Central memory CD4-positive, alpha-beta T cell (primary cell): Measurements from ENCODE around the gene KRTAP9-7.
"Not testable (repeated sequence)": the region's sequence is repeated elsewhere in the genome, so short reads cannot be mapped to it uniquely, and the experiment has no call there.

Source experiments
- DNase-seq: peaks from one replicate; pipeline ENCODE4 v3.0.0; 2022
- total RNA-seq, 3 experiments: gene quantifications; one replicate each; lab custom pipeline; 2026; lab: John Stamatoyannopoulos, UW

Gene KRTAP9-7, protein sequence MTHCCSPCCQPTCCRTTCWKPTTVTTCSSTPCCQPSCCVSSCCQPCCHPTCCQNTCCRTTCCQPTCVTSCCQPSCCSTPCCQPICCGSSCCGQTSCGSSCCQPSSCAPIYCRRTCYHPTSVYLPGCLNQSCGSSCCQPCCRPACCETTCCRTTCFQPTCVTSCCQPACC
- 0 reads per million in 3 experiments for total RNA-seq

DNA sequence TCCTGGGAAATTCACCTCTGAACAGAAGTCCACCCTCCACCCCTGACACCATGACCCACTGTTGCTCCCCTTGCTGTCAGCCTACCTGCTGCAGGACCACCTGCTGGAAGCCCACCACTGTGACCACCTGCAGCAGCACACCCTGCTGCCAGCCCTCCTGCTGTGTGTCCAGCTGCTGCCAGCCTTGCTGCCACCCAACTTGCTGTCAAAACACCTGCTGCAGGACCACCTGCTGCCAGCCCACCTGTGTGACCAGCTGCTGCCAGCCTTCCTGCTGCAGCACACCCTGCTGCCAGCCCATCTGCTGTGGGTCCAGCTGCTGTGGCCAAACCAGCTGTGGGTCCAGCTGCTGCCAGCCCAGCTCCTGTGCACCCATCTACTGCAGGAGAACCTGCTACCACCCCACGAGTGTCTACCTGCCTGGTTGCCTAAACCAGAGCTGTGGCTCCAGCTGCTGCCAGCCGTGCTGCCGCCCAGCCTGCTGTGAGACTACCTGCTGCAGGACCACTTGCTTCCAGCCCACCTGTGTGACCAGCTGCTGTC is at the start of gene KRTAP9-7:
KRTAP9-7 (plus strand) TSS at position 51 of the 543 bp plus-strand sequence; CDS start at position 51, 0 bp downstream.
- DNase-seq, result not testable (repeated sequence)

GRCh38 chr17:41226051-41226450 is 49.4 kb upstream of the KRTAP9-7 start:
- DNase-seq, result no peak

GRCh38 chr17:41226598-41227095 is 48.9 kb upstream of the KRTAP9-7 start, which contains the start of gene KRTAP9-2:
Gene KRTAP9-2, plus strand, starts transcription at chr17:41226648. Its CDS starts 7 bp downstream, at chr17:41226655.
- not testable (repeated sequence) for DNase-seq

DNA sequence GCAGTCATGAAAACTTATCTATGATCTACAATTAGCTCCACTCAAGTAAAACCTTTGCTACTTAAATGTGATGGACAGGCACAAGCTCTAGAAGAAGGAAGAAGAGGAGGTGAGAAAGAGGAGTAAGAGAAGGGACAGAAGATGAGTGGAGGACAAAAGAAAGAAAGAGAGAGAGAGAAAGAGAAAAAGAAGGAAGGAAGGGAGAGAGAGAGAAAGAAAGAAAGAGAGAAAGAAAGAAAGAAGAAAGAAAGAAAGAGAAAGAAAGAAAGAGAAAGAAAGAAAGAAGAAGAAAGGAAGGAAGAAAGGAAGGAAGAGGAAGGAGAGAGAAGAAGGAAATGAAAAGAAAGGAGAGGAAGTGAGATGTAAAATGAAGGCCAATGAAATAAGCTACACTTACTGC is 45.4 kb upstream of the KRTAP9-7 start:
- DNase-seq, result no peak

- no peak for DNase-seq
Measured at GRCh38 chr17:41231731-41232130, 43.8 kb upstream of the KRTAP9-7 start.

DNA sequence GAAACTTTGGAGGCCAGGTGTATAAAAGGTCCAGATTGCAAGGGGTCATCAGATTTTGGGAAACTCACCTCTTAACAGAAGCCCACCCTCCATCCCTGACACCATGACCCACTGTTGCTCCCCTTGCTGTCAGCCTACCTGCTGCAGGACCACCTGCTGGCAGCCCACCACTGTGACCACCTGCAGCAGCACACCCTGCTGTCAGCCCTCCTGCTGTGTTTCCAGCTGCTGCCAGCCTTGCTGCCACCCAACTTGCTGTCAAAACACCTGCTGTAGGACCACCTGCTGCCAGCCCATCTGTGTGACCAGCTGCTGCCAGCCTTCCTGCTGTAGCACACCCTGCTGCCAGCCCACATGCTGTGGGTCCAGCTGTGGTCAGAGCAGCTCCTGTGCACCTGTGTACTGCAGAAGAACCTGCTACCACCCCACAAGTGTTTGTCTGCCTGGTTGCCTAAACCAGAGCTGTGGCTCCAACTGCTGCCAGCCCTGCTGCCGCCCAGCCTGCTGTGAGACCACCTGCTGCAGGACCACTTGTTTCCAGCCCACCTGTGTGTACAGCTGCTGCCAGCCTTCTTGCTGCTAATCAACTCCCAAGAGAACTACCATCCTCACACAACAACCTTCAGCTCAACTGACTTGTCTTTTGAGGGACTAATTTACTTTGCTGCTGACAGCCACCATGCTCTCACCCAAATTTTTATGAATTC is 42.9 kb upstream of the KRTAP9-7 start, which contains the start of gene KRTAP9-3:
KRTAP9-3 (plus strand) TSS at position 51 of the 707 bp plus-strand sequence; CDS start at position 104, 53 bp downstream.
- not testable (repeated sequence) for DNase-seq

DNA sequence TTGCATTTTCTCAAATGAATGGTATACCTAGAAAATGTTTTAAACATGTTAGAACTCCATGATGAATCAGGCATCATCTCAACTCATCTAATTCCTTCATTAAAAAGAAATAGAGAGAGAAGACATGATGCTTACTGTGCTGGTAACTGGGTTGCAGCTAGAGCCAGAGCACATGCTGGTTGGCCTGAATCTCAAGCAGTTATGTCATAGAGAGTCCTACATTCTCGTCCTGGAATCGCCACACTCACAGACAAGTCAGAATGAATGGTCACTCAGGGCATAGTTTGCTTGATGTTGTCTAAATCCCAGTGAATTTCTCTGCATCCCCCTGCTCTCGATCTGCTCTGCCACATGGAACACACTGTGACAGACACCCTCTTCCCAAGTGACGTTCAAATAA is 38.4 kb upstream of the KRTAP9-7 start:
- DNase-seq, result not testable (repeated sequence)

DNA sequence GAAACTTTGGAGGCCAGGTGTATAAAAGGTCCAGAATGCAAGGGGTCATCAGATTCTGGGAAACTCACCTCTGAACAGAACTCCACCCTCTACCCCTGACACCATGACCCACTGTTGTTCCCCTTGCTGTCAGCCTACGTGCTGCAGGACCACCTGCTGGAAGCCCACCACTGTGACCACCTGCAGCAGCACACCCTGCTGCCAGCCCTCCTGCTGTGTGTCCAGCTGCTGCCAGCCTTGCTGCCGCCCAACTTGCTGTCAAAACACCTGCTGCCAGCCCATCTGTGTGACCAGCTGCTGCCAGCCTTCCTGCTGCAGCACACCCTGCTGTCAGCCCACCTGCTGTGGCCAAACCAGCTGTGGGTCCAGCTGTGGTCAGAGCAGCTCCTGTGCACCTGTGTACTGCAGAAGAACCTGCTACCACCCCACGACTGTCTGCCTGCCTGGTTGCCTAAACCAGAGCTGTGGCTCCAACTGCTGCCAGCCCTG is 37.5 kb upstream of the KRTAP9-7 start, which contains the start of gene KRTAP9-8:
KRTAP9-8 (plus strand) TSS at position 51 of the 489 bp plus-strand sequence; CDS start at position 104, 53 bp downstream.
- not testable (repeated sequence) for DNase-seq

GRCh38 chr17:41246995-41247787 is 28.3 kb upstream of the KRTAP9-7 start:
- not testable (repeated sequence) for DNase-seq

DNA sequence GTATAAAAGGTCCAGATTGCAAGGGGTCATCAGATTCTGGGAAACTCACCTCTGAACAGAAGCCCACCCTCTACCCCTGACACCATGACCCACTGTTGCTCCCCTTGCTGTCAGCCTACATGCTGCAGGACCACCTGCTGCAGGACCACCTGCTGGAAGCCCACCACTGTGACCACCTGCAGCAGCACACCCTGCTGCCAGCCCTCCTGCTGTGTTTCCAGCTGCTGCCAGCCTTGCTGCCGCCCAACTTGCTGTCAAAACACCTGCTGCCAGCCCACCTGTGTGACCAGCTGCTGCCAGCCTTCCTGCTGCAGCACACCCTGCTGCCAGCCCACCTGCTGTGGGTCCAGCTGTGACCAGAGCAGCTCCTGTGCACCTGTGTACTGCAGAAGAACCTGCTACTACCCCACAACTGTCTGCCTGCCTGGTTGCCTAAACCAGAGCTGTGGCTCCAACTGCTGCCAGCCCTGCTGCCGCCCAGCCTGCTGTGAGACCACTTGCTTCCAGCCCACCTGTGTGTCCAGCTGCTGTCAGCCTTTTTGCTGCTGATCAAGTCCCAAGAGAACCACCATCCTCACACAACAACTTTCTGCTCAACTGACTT is 25.8 kb upstream of the KRTAP9-7 start, which contains the start of gene KRTAP9-4:
KRTAP9-4 (plus strand) TSS at position 51 of the 604 bp plus-strand sequence; CDS start at position 85, 34 bp downstream.
- DNase-seq, result not testable (repeated sequence)

DNA sequence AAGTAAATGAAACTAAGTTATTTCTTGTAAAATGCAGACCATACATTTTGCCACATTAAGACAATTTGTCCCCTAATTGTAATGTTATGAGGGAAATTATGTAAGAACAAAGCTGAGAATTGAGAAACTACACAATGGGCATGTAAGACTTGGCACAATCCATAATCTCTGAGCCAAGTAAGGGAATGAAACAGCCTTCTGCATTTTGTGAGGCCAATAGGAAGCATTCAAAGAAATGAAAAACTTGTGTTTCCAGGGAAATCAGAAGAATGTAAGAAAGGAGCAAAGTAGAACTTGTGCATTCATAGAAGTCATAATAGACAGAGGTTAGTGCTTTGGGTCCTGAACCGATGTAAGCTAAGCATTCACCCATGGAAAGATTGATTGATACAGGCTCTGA is 24.2 kb upstream of the KRTAP9-7 start:
- no peak for DNase-seq

GRCh38 chr17:41254861-41255260 is 20.6 kb upstream of the KRTAP9-7 start:
- no peak for DNase-seq

DNA sequence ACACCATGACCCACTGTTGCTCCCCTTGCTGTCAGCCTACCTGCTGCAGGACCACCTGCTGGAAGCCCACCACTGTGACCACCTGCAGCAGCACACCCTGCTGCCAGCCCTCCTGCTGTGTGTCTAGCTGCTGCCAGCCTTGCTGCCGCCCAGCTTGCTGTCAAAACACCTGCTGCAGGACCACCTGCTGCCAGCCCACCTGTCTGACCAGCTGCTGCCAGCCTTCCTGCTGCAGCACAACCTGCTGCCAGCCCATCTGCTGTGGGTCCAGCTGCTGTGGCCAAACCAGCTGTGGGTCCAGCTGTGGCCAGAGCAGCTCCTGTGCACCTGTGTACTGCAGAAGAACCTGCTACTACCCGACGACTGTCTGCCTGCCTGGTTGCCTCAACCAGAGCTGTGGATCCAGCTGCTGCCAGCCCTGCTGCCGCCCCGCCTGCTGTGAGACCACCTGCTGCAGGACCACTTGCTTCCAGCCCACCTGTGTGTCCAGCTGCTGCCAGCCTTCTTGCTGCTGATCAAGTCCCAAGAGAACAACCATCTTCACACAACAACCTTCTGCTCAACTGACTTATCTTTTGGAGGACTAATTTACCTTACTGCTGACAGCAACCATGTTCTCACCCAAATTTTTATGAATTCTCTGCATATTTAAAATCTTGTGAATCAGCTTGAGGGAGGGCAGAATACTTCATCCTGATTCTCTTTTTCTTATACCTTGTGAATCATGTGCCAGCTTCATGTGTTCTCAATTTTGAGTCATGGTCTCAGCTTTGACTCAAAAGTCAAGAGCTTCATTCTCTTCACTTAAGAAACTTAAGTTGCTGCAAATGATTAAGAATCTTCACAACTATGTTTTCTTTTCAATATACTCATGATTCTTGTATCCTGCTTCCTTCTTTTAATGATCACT is 19.9 kb upstream of the KRTAP9-7 start, which contains the start of gene KRTAP9-9:
KRTAP9-9 (plus strand) TSS at position 4 of the 910 bp plus-strand sequence.
- not testable (repeated sequence) for DNase-seq

- no peak for DNase-seq
Measured at GRCh38 chr17:41256291-41256685, 19.2 kb upstream of the KRTAP9-7 start.

- no peak for DNase-seq
Measured at GRCh38 chr17:41258406-41258805, 17.1 kb upstream of the KRTAP9-7 start.

DNA sequence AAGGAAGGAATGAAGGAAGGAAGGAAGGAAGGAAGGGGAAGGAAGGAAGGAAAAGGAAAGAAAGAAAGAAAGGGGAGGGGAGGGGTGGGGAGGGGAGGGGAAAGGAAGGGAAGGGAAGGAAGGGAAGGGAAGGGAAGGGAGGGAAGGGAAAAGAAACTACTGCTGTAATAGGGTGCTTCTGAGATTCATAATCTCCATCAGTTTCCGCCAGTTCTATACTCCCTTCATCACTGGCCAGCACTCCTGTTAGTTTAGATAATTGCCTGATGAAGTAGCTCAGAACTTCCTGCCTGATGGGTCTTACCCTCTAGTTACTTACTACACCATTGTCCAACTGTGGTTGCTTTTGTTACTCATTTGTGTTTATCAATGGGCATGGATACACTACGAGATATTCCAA is 12.3 kb upstream of the KRTAP9-7 start:
- DNase-seq, result no peak

- no peak for DNase-seq
Measured at GRCh38 chr17:41264599-41264998, 10.9 kb upstream of the KRTAP9-7 start.

GRCh38 chr17:41265078-41265477 is 10.4 kb upstream of the KRTAP9-7 start, which contains the start of gene KRTAP9-6:
Gene KRTAP9-6, plus strand, starts transcription at chr17:41265378. Its CDS starts 0 bp downstream, at chr17:41265378.
- DNase-seq, result no peak

DNA sequence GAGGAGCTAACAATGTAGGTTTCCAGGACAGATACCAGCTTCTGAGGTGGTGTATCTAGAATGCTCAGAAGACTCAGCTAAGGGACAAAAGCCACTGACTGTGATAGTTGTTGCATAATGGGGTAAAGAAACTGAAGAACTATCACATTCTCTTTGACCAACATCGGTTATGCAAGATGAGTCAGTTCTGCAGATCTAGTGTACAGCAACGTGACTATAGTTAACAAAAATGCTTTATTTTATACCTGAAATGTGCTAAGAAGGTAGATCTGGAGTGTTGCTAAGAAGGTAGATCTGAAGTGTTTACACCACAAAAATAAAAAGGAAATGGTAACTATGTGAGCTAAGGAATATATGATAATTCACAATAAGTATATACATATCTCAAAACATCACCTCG is 7.8 kb upstream of the KRTAP9-7 start:
- DNase-seq, result no peak

- DNase-seq, result not testable (repeated sequence)
Measured at GRCh38 chr17:41271323-41271722, 4.2 kb upstream of the KRTAP9-7 start.
